Smooth muscle cell (in vitro differentiated cells): ENCODE measurements around the gene NEK7. TPM values are rescaled to one million over a fixed set of nuclear protein-coding genes. Genes with fewer than 3 reads are reported as not detected.
"Not testable (repeated sequence)": the region's sequence is repeated elsewhere in the genome, so short reads cannot be mapped to it uniquely, and the experiment has no call there.

ENCODE experiments used
- DNase-seq: peaks from one replicate; lab custom pipeline; 2025; ENCODE audit not compliant: unreplicated experiment; lab: John Stamatoyannopoulos, UW
- H2AFZ ChIP-seq: fragments of 200-600 bp; sonication (generic); 2 replicates; pipeline ENCODE4 v1.6.0; 2016; ENCODE audit warnings: antibody characterized with exemption, low read depth, mild to moderate bottlenecking
- H3F3A ChIP-seq: fragments of 200-600 bp; sonication (generic); 2 replicates; pipeline ENCODE4 v1.6.0; 2017; ENCODE audit warnings: antibody characterized with exemption, low read depth
- H3K27ac ChIP-seq: fragments of 200-600 bp; sonication (generic); 2 replicates; pipeline ENCODE4 v1.5.1; 2016; ENCODE audit warnings: low read depth, mild to moderate bottlenecking
- H3K27me3 ChIP-seq: fragments of 200-600 bp; sonication (generic); 2 replicates; pipeline ENCODE4 v1.6.1; 2016; ENCODE audit warnings: low read depth, mild to moderate bottlenecking
- H3K36me3 ChIP-seq: fragments of 200-600 bp; sonication (generic); 2 replicates; pipeline ENCODE4 v1.5.1; 2016; ENCODE audit warnings: low read depth
- H3K4me1 ChIP-seq: fragments of 200-600 bp; sonication (generic); 2 replicates; pipeline ENCODE4 v1.5.1; 2016; ENCODE audit warnings: low read depth
- H3K4me2 ChIP-seq: fragments of 200-600 bp; sonication (generic); 2 replicates; pipeline ENCODE4 v1.6.0; 2016; ENCODE audit warnings: mild to moderate bottlenecking
- H3K4me3 ChIP-seq: fragments of 200-600 bp; sonication (generic); 2 replicates; pipeline ENCODE4 v1.5.1; 2016; ENCODE audit warnings: mild to moderate bottlenecking
- H3K79me2 ChIP-seq: fragments of 200-600 bp; sonication (generic); 2 replicates; pipeline ENCODE4 v1.6.0; 2016; ENCODE audit warnings: low read depth, mild to moderate bottlenecking
- H3K9ac ChIP-seq: fragments of 200-600 bp; sonication (generic); 2 replicates; pipeline ENCODE4 v1.6.0; 2016; ENCODE audit warnings: low read depth
- H3K9me3 ChIP-seq: fragments of 200-600 bp; sonication (generic); replicated peaks from 2 replicates; pipeline ENCODE4 v1.5.1; 2016; ENCODE audit warnings: low read depth
- H4K20me1 ChIP-seq: fragments of 200-600 bp; sonication (generic); 2 replicates; pipeline ENCODE4 v1.6.0; 2016; ENCODE audit warnings: low read depth
- WGBS: methylation state at CpG from one replicate; pipeline ENCODE4 v1.1.7; 2016; ENCODE audit warnings: low lambda C conversion rate; 5-methylcytosine and 5-hydroxymethylcytosine counted together
- polyA plus RNA-seq: library from polyadenylated mRNA; unstranded; fragments of >200 nt; fragmentation: Nextera tagmentation; extraction: Ambion mirVana; gene quantifications from 2 replicates; pipeline ENCODE4 v1.2.1, GENCODE V29; 2016
- total RNA-seq: library from RNA; depleted of rRNA; stranded (reverse); fragments of >200 nt; gene quantifications from 2 replicates; pipeline ENCODE4 v1.2.3, GENCODE V29; 2014
- TF ChIP-seq, protein P1 (sequence below): fragments of 200-600 bp; sonication (generic); IDR thresholded peaks from 2 replicates; pipeline ENCODE4 v1.5.1; 2017; ENCODE audit warnings: borderline replicate concordance, mild to moderate bottlenecking, antibody characterized with exemption; ENCODE audit not compliant: insufficient read depth, poor library complexity, severe bottlenecking

Gene NEK7
- total and polyA plus RNA-seq, 2 experiments from 2014 or later, result 26.1 to 141 TPM

DNA sequence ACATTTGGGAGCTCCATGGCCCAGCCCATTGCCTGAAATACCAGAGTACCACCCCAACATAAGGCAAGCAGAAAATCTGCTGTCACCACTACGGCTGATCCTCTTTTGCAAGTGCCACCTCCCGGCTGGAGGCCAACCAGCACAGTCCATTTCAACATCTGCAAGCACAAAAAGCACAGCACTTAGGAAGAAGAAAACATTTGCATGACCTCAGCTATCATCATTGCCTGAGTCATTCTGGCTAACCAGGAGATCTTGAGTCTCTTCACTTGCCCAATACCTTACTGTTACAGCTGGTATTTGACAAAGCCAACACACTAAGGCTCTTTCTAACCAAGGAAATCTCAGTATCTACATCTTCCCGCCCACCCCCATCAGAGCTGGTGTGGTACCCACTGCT lies 55.9 kb downstream of the NEK7 start:
- 94% methylated on average over 3 of the region's 3 CpGs for WGBS
- Histone ChIP-seq H4K20me1 (peaks cover 9% of the 10 kb centered on the region), H2AFZ (no peak overlapping the region), H3F3A (no peaks in the 10 kb centered on the region), H3K4me3 (no peak overlapping the region), H3K27ac (no peak overlapping the region), H3K79me2 (peaks cover 48% of the 10 kb centered on the region), H3K9ac (no peak overlapping the region), H3K36me3 (peaks cover 17% of the 10 kb centered on the region), H3K4me2 (no peak overlapping the region), H3K27me3 (no peaks in the 10 kb centered on the region), H3K4me1 (no peaks in the 10 kb centered on the region), H3K9me3 (no peaks in the 10 kb centered on the region)
- TF ChIP-seq, protein P1, sequence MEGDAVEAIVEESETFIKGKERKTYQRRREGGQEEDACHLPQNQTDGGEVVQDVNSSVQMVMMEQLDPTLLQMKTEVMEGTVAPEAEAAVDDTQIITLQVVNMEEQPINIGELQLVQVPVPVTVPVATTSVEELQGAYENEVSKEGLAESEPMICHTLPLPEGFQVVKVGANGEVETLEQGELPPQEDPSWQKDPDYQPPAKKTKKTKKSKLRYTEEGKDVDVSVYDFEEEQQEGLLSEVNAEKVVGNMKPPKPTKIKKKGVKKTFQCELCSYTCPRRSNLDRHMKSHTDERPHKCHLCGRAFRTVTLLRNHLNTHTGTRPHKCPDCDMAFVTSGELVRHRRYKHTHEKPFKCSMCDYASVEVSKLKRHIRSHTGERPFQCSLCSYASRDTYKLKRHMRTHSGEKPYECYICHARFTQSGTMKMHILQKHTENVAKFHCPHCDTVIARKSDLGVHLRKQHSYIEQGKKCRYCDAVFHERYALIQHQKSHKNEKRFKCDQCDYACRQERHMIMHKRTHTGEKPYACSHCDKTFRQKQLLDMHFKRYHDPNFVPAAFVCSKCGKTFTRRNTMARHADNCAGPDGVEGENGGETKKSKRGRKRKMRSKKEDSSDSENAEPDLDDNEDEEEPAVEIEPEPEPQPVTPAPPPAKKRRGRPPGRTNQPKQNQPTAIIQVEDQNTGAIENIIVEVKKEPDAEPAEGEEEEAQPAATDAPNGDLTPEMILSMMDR, result no peak
- DNase-seq, result no peak

DNA sequence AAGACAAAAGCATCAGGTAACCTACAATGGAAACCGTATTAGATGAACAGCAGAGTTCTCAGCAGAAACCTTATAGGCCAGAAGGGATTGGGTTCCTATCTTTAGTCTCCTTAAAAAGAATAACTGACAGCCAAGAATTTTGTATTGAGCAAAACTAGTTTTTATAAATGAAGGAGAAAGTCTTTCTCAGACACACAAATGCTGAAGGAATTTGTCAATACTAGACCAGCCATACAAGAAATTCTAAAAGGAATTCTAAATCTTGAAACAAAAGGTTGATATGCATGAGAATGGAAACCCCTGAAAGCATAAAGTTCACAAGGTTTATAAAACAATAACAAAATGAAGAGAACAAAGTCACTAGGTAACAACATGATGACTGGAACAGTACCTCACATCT lies 58.1 kb downstream of the NEK7 start:
- H3K79me2 ChIP-seq, result peaks cover 30% of the 10 kb centered on the region
- no peak overlapping the region for H2AFZ ChIP-seq
- H3K4me2 ChIP-seq, result no peak overlapping the region
- H3K4me1 ChIP-seq, result no peaks in the 10 kb centered on the region
- no peak overlapping the region for H3K4me3 ChIP-seq
- TF ChIP-seq, protein P1, result no peak
- no peak for DNase-seq
- no peaks in the 10 kb centered on the region for H3K27me3 ChIP-seq
- no peaks in the 10 kb centered on the region for H3K9me3 ChIP-seq
- no peak overlapping the region for H3K9ac ChIP-seq
- peaks cover 17% of the 10 kb centered on the region for H3K36me3 ChIP-seq
- H3K27ac ChIP-seq, result no peak overlapping the region
- 97% methylated on average over 1 of the region's 1 CpG for WGBS
- H4K20me1 ChIP-seq, result peaks cover 5% of the 10 kb centered on the region
- no peaks in the 10 kb centered on the region for H3F3A ChIP-seq

- no peak for DNase-seq
- H3K79me2 ChIP-seq, result peaks cover 46% of the 10 kb centered on the region
These were observed 63.6 kb downstream of the NEK7 start for GRCh38 chr1:198220428-198220827.

DNA sequence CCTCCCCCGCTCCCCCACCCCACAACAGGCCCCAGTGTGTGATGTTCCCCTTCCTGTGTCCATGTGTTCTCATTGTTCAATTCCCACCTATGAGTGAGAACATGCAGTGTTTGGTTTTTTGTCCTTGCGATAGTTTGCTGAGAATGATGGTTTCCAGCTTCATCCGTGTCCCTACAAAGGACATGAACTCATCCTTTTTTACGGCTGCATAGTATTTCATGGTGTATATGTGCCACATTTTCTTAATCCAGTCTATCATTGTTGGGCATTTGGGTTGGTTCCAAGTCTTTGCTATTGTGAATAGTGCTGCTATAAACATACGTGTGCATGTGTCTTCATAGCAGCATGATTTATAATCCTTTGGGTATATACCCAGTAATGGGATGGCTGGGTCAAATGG lies 70.2 kb downstream of the NEK7 start:
- H3K27me3 ChIP-seq, H3K4me1 ChIP-seq, H3K9ac ChIP-seq, DNase-seq, H3F3A ChIP-seq, H3K9me3 ChIP-seq, H3K4me2 ChIP-seq, H3K27ac ChIP-seq, H3K4me3 ChIP-seq, H3K36me3 ChIP-seq, H2AFZ ChIP-seq: not testable (repeated sequence)
- Histone ChIP-seq H3K79me2 (peaks cover 49% of the 10 kb centered on the region), H4K20me1 (peaks cover 26% of the 10 kb centered on the region)
- WGBS, result 94% methylated on average over 5 of the region's 5 CpGs

More at GRCh38 chr1:198220428-198220827, 63.6 kb downstream of the NEK7 start:
- H3K27me3 ChIP-seq, result no peaks in the 10 kb centered on the region
- H4K20me1 ChIP-seq, result peaks cover 24% of the 10 kb centered on the region
- no peak overlapping the region for H3K9ac ChIP-seq
- H3K9me3 ChIP-seq, result no peaks in the 10 kb centered on the region
- no peaks in the 10 kb centered on the region for H3K4me1 ChIP-seq
- peaks cover 4% of the 10 kb centered on the region for H3K36me3 ChIP-seq
- H3K4me2 ChIP-seq, result no peak overlapping the region
- TF ChIP-seq, protein P1, result no peak
- H3K4me3 ChIP-seq, result no peak overlapping the region
- WGBS, result 93% methylated on average over 1 of the region's 1 CpG
- H3F3A ChIP-seq, result no peaks in the 10 kb centered on the region
- H3K27ac ChIP-seq, result no peak overlapping the region
- H2AFZ ChIP-seq, result no peak overlapping the region

GRCh38 chr1:198227454-198227853 lies 70.7 kb downstream of the NEK7 start:
- H3K9ac ChIP-seq, H2AFZ ChIP-seq, H3K27me3 ChIP-seq, H3K27ac ChIP-seq, H3F3A ChIP-seq, H3K4me3 ChIP-seq, H3K4me2 ChIP-seq, H3K4me1 ChIP-seq, DNase-seq, H3K9me3 ChIP-seq, H3K36me3 ChIP-seq: not testable (repeated sequence)
- peaks cover 28% of the 10 kb centered on the region for H4K20me1 ChIP-seq
- 98% methylated on average over 2 of the region's 2 CpGs for WGBS
- peaks cover 45% of the 10 kb centered on the region for H3K79me2 ChIP-seq
